Common myeloid progenitor, CD34-positive (primary cell): Measurements from ENCODE around the gene KHDRBS1.

ENCODE experiments used
- CTCF ChIA-PET: fragments of 350-600 bp; sonication (Branson Sonifier 250); formaldehyde crosslinking; loops from one replicate; lab custom pipeline; 2021; ENCODE audit warnings: antibody characterized with exemption; lab: Charles Lee
- POLR2A ChIA-PET: fragments of 350-600 bp; sonication (Branson Sonifier 250); formaldehyde crosslinking; loops from one replicate; lab custom pipeline; 2021; ENCODE audit warnings: antibody characterized with exemption; lab: Charles Lee
- DNase-seq, 3 donors: peaks; one replicate each; pipeline versions ENCODE4 v3.0.0 to v3.0.0-alpha.2; 2013
- H3K27ac ChIP-seq, 2 experiments: 1 replicate in 1 of 2; 2 replicates in 1 of 2; pipeline ENCODE4 v1.7.0; 2013; ENCODE audit warnings: inconsistent platforms in 2 of 2, low read length in 2 of 2, mild to moderate bottlenecking in 2 of 2, low read depth in 1 of 2, moderate library complexity in 1 of 2; ENCODE audit not compliant: severe bottlenecking in 2 of 2, insufficient read depth in 1 of 2, poor library complexity in 1 of 2
- H3K27me3 ChIP-seq, 5 experiments: replicated peaks in 2 of 5; 1 replicate in 3 of 5; 2 replicates in 2 of 5; pipeline versions ENCODE4 v1.6.1 to v1.7.0; 2013; ENCODE audit warnings: low read length in 4 of 5, mild to moderate bottlenecking in 2 of 5, moderate library complexity in 2 of 5, inconsistent platforms in 1 of 5; ENCODE audit not compliant: insufficient read depth in 5 of 5, control insufficient read depth in 4 of 5
- H3K36me3 ChIP-seq, 4 experiments: 1 replicate in 2 of 4; 2 replicates in 2 of 4; pipeline versions ENCODE4 v1.6.1 to v1.7.0; 2013; ENCODE audit warnings: low read length in 3 of 4, control low read depth in 1 of 4, mild to moderate bottlenecking in 1 of 4; ENCODE audit not compliant: control insufficient read depth in 4 of 4, insufficient read depth in 4 of 4
- H3K4me1 ChIP-seq, 4 experiments: 1 replicate in 3 of 4; 2 replicates in 1 of 4; pipeline versions ENCODE4 v1.6.1 to v1.7.1; 2013; ENCODE audit warnings: low read length in 3 of 4, mild to moderate bottlenecking in 3 of 4, control low read depth in 1 of 4, inconsistent platforms in 1 of 4, moderate library complexity in 1 of 4; ENCODE audit not compliant: control insufficient read depth in 4 of 4, insufficient read depth in 4 of 4; ENCODE audit errors: control extremely low read depth in 1 of 4
- H3K4me3 ChIP-seq, 7 experiments: 1 replicate in 4 of 7; 2 replicates in 3 of 7; pipeline versions ENCODE4 v1.5.1 to v1.7.0; 2013; ENCODE audit warnings: mild to moderate bottlenecking in 7 of 7, low read length in 6 of 7, moderate library complexity in 6 of 7, inconsistent platforms in 2 of 7, low read depth in 2 of 7, control low read depth in 1 of 7; ENCODE audit not compliant: insufficient read depth in 4 of 7, control insufficient read depth in 1 of 7; ENCODE audit errors: extremely low read depth in 1 of 7
- H3K9me3 ChIP-seq, 5 experiments: 1 replicate in 4 of 5; 2 replicates in 1 of 5; pipeline versions ENCODE4 v1.6.1 to v1.7.1; 2013; ENCODE audit warnings: low read length in 4 of 5, mild to moderate bottlenecking in 2 of 5, inconsistent platforms in 1 of 5, low read depth in 1 of 5, moderate library complexity in 1 of 5; ENCODE audit not compliant: control insufficient read depth in 4 of 5, insufficient read depth in 2 of 5; ENCODE audit errors: control extremely low read depth in 1 of 5
- WGBS: methylation state at CpG from one replicate; pipeline ENCODE4 v1.1.5; 2013; ENCODE audit not compliant: insufficient coverage; 5-methylcytosine and 5-hydroxymethylcytosine counted together

Gene KHDRBS1

DNA sequence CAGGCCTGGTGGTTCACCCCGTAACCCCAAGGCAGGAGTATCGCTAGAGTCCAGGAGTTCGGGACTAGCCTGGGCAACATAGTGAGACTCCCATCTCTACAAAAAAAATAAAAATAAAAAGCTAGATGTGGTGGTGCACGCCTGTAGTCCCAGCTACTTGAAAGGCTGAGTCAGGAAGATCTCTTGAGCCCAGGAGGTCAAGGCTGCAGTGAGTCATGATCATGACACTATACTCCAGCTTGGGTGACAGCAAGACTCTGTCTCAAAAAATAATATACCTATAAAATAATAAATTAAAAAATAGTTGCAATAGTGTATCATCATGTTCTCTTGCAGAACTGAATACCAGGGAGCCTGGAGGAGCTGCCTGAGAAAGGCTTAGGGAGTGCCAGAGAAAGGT, 39.2 kb downstream of the KHDRBS1 start:
- 100% methylated on average over 1 of the region's 4 CpGs for WGBS

DNA sequence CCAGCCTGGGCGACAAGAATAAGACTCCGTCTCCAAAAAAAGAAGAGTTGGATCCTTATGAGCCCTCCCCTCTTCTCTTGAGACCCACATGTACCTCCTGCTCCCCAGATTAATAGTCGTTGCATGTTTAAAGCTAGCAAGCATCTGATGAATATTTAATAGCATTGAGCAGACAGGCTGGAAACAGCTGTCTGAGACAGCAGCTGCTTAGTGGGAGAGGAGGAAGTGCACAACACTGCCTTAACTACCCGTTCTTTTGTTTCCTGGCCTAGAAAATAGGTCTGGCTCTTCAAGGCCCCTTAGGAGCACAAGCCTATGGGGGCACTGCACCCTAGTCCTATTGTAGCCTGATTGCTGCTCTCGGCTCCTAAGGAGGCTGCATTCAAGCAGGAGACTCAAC, 41.7 kb downstream of the KHDRBS1 start:
- 89% methylated on average over 5 of the region's 5 CpGs for WGBS
- Histone ChIP-seq H3K27me3 (no peaks in the 10 kb centered on the region), H3K4me1 (no peaks in the 10 kb centered on the region), H3K9me3 (no peaks in the 10 kb centered on the region), H3K27ac (no peak overlapping the region), H3K36me3 (peaks cover 26 to 83% (median 57%) of the 10 kb centered on the region in 4 experiments), H3K4me3 (no peak overlapping the region)
- peak in 1 of 3 donors; percentile 7 for DNase-seq
- CTCF ChIA-PET = interaction anchor here (1.0 to 1.1 kb wide), 2 partner anchors 8 to 78 kb away, joined by 3 to 4 read pairs; no protein-coding TSS in a partner anchor
- POLR2A ChIA-PET = interaction anchor here (0.6 to 1.8 kb wide), 4 partner anchors 11 to 317 kb away, joined by 3 read pairs; partner anchors contain the start of gene TXLNA

More for the DNA sequence above, 39.2 kb downstream of the KHDRBS1 start:
- DNase-seq = no peak
- POLR2A ChIA-PET = no interaction called here
- Histone ChIP-seq H3K27ac (no peak overlapping the region), H3K27me3 (no peaks in the 10 kb centered on the region), H3K36me3 (peaks cover 15 to 76% (median 54%) of the 10 kb centered on the region in 4 experiments), H3K9me3 (no peaks in the 10 kb centered on the region), H3K4me3 (no peak overlapping the region), H3K4me1 (no peaks in the 10 kb centered on the region)
- CTCF ChIA-PET = interaction anchor here (0.7 to 1.6 kb wide), 3 partner anchors 9 to 307 kb away, joined by 3 to 6 read pairs (median 3); no protein-coding TSS in a partner anchor

DNA sequence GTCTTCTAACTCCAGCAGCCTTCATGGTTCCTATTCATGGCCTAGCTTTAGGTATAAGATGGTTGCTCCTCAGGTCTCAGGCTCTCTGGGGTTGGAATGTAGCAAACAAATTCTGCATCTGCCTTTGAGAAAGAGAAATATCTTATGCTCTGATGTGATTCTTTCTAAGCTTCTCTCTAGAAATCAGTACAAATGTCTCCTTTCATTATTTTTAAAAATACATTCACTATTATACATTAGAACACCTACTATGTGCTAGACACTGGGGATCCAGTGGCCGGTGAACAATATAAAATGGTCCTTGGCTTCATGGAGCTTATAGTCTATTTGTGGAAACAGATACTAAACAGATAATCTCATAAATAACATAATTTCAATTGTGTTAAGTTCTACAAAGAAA, 42.9 kb downstream of the KHDRBS1 start:
- Histone ChIP-seq H3K4me3 (no peak overlapping the region), H3K4me1 (no peaks in the 10 kb centered on the region), H3K36me3 (peaks cover 30 to 86% (median 61%) of the 10 kb centered on the region in 4 experiments), H3K9me3 (no peaks in the 10 kb centered on the region), H3K27me3 (no peaks in the 10 kb centered on the region), H3K27ac (no peak overlapping the region)
- WGBS = no CpG with 5 or more reads among the region's 1 CpG
- CTCF ChIA-PET = interaction anchor here (0.8 to 1.8 kb wide), 4 partner anchors 11 to 268 kb away, joined by 3 to 5 read pairs (median 4); no protein-coding TSS in a partner anchor
- no peak for DNase-seq
- POLR2A ChIA-PET = no interaction called here

DNA sequence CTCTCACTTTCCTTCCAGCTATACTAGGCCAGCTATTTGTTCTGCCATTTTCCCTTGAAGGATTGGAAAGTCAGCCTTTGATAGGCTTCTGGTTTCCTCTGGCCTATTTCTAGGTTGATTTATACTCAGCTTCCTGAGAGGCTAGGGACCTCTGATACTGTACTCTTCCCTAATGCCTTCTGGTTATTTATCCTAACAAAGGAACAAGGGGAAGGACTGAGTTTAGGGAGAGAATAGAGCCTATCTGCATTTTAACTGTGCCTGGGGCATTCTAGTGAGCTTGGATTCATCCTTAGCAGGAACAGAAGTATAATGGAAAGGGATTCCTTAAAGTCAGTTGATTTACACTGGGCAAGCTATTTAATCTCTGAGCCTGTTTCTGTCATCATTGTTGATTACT, 47.2 kb downstream of the KHDRBS1 start:
- H3K36me3 ChIP-seq = peaks cover 18 to 63% (median 35%) of the 10 kb centered on the region in 4 experiments
- ChIA-PET POLR2A (no interaction called here), CTCF (interaction anchor here (0.7 to 2.7 kb wide), 7 partner anchors 7 to 246 kb away, joined by 3 to 10 read pairs (median 3); partner anchors contain the start of genes SPOCD1 and TMEM39B)
- peaks cover 0 to 17% (median 14%) of the 10 kb centered on the region in 4 experiments for H3K4me1 ChIP-seq
- H3K4me3 ChIP-seq = no peak overlapping the region
- no peaks in the 10 kb centered on the region for H3K27me3 ChIP-seq
- H3K9me3 ChIP-seq = no peaks in the 10 kb centered on the region
- H3K27ac ChIP-seq = no peak overlapping the region
- DNase-seq = no peak

DNA sequence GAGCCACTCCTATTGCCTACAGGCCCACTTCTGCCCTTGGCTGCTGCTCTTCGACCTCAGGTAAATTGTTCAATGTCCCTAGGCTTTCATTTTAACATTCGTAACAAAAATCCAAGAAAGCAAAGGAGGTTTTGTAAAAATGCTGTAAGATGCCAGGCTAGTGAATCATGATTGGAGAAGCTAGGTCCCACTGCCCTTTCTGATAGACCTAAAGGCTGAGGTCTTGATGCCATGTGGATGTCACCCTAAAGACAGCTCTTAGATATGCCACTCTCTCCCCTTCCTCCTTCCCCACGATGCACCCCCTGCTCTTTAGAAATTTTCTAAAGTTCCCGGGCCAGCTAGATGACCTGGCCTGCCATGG, 49.2 kb downstream of the KHDRBS1 start:
- no peak for DNase-seq
- Histone ChIP-seq H3K27ac (peak overlapping the region in 1 of 2 experiments; percentile 25), H3K9me3 (no peaks in the 10 kb centered on the region), H3K36me3 (peaks cover 17 to 48% (median 29%) of the 10 kb centered on the region in 4 experiments), H3K27me3 (no peaks in the 10 kb centered on the region), H3K4me3 (no peak overlapping the region), H3K4me1 (peaks cover 6 to 32% (median 27%) of the 10 kb centered on the region in 4 experiments)
- 100% methylated on average over 1 of the region's 4 CpGs for WGBS
- POLR2A ChIA-PET = interaction anchor here (0.5 to 0.6 kb wide), 2 partner anchors 35 to 121 kb away, joined by 3 read pairs; no protein-coding TSS in a partner anchor
- CTCF ChIA-PET = interaction anchor here (0.6 to 2.7 kb wide), 28 partner anchors 8 to 1134 kb away, joined by 3 to 12 read pairs (median 4); partner anchors contain the start of genes ADGRB2, PTP4A2 and TMEM39B

DNA sequence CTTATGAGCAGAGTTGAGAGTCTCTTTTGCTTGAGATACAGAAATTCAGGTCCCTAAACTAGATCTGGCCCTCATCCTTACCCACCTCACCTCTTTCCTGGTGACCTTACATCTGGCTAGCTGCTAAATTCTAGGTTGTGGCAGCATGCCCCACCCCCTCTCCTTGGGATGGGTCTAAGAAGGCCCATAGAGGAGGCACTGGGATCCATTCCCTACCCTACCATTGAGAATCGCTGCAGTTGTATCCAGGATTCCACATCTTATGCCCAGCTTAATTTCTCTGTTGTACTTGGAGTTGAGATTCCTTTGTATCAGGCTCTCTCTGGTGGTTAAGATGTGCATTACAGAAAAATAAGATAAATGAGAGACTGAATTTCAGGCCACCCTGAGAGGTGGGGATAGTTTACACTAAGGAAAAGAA, 49.6 kb downstream of the KHDRBS1 start:
- Histone ChIP-seq H3K4me3 (no peak overlapping the region), H3K4me1 (peaks cover 6 to 32% (median 27%) of the 10 kb centered on the region in 4 experiments), H3K36me3 (peaks cover 17 to 44% (median 25%) of the 10 kb centered on the region in 4 experiments), H3K27me3 (no peaks in the 10 kb centered on the region), H3K9me3 (no peaks in the 10 kb centered on the region), H3K27ac (no peak overlapping the region)
- DNase-seq = peak; percentile 38 to 67 (median 60)
- ChIA-PET CTCF (interaction anchor here (0.6 to 2.7 kb wide), 25 partner anchors 8 to 1135 kb away, joined by 3 to 12 read pairs (median 4); partner anchors contain the start of genes ADGRB2, PTP4A2 and TMEM39B), POLR2A (no interaction called here)
- no CpG with 5 or more reads among the region's 1 CpG for WGBS
